ENCODE data around the gene EXD2. TPM values are rescaled to one million over a fixed set of nuclear protein-coding genes. Genes with fewer than 3 reads are reported as not detected.

The EXD2 gene
- total and polyA plus RNA-seq, 11 donors, result 7.2 to 20.9 (median 16.1) TPM

GRCh38 chr14:69244946-69245345, 53.6 kb downstream of the EXD2 start:
- Histone ChIP-seq H3K9me3 (no peaks in the 10 kb centered on the region), H3K36me3 (peaks cover 0 to 26% (median 16%) of the 10 kb centered on the region in 9 donors), H3K4me1 (peaks cover 0 to 39% (median 12%) of the 10 kb centered on the region in 12 donors), H3K4me3 (no peak overlapping the region), H3K27ac (no peak overlapping the region), H3K27me3 (no peaks in the 10 kb centered on the region)
- TF ChIP-seq CTCF (IDR thresholded peaks at IDR 0.05), result no peak
- TF ChIP-seq POLR2A (IDR thresholded peaks at IDR 0.05), result no peak
- intact Hi-C loops (cut with DNase I), result loop anchor here in 9 of 10 donors (5.0 to 10.0 kb wide), 8 partner anchors 93 to 380 kb away; partner anchors contain the start of genes CCDC177 (in 2 of the 9) and DCAF5 (in 1 of the 9)
- DNase-seq (no peak), ATAC-seq (no peak)
- WGBS, 4 donors, result 85 to 96% (median 93%) methylated on average over 3 of the region's 3 CpGs

DNA sequence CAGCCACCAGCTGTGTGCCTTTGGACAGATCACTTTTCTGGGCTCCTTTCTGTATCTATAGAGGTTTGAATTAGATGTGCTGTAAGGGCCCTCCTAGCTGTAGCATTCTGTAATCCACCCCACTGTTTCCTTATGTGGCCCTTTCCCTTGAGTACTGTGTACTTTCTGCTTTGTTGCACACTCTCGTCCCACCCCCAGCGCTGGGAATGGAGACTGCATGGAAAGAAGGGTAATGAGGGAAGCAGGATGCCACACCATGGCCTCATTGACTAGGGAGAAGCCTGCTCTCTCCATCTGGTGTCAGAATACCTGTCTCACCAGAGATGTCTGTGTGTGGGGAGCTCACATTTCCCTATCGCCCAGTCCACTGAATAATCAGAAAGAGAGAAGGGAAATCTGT, 55.0 kb downstream of the EXD2 start:
- no peak for TF ChIP-seq CTCF (IDR thresholded peaks at IDR 0.05)
- TF ChIP-seq POLR2A (IDR thresholded peaks at IDR 0.05), result no peak
- no peaks in the 10 kb centered on the region for H3K27me3 ChIP-seq
- peaks cover 0 to 12% (median 6%) of the 10 kb centered on the region in 9 donors for H3K36me3 ChIP-seq
- peaks cover 0 to 28% (median 7%) of the 10 kb centered on the region in 12 donors for H3K4me1 ChIP-seq
- H3K4me3 ChIP-seq, result no peak overlapping the region
- ATAC-seq, result no peak
- WGBS, 4 donors, result 86 to 94% (median 91%) methylated on average over 3 of the region's 3 CpGs
- intact Hi-C loops (cut with DNase I), result loop anchor here in 4 of 10 donors (5.0 to 10.0 kb wide), 3 partner anchors 116 to 382 kb away; partner anchors contain the start of gene CCDC177 (in 2 of the 4)
- H3K27ac ChIP-seq, result no peak overlapping the region
- DNase-seq, result no peak
- no peaks in the 10 kb centered on the region for H3K9me3 ChIP-seq

- Histone ChIP-seq H3K27ac (peak overlapping the region in 4 of 12 donors; percentile 25 to 61 (median 40)), H3K4me3 (no peak overlapping the region), H3K9me3 (no peaks in the 10 kb centered on the region), H3K27me3 (no peaks in the 10 kb centered on the region), H3K36me3 (no peaks in the 10 kb centered on the region), H3K4me1 (peaks cover 0 to 22% (median 4%) of the 10 kb centered on the region in 12 donors)
- DNase-seq (peak in 1 of 5 donors; percentile 63), ATAC-seq (peak in 3 of 4 donors; percentile 62 to 79 (median 77))
- TF ChIP-seq CTCF (IDR thresholded peaks at IDR 0.05) (peak in 7 of 12 donors; percentile 9 to 30 (median 23)), POLR2A (IDR thresholded peaks at IDR 0.05) (no peak)
- intact Hi-C loops (cut with DNase I), result loop anchor here in 4 of 10 donors (5.0 to 10.0 kb wide), 3 partner anchors 114 to 383 kb away; partner anchors contain the start of gene CCDC177 (in 2 of the 4)
- 51 to 78% (median 60%) methylated on average over 3 of the region's 3 CpGs for WGBS, 4 donors
Observed at GRCh38 chr14:69247676-69248440, 56.6 kb downstream of the EXD2 start.

DNA sequence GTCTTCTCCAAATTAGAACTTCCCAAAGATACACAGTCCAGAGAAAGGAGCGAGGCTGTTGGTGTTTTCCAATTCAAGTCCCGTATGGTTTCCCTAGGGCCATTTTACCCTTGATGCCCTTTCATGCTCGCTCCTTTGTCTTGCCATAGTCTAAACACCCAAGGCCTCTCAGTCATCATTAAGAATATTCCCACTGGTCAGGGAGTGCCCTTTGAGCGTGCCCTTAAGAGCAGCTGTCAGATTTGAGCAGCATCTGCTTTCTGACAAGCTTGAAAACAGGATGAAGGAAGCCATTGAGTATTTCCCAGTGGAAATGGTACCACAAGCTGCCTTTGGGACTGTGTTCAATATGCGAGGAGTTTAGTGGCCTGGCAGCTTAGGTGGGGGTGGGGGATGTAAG, 58.3 kb downstream of the EXD2 start:
- Histone ChIP-seq H3K9me3 (no peaks in the 10 kb centered on the region), H3K4me3 (no peak overlapping the region), H3K27ac (peak overlapping the region in 1 of 12 donors; percentile 8), H3K36me3 (no peaks in the 10 kb centered on the region), H3K4me1 (peaks cover 0 to 20% (median 0%) of the 10 kb centered on the region in 12 donors), H3K27me3 (no peaks in the 10 kb centered on the region)
- no peak for DNase-seq
- no peak for TF ChIP-seq CTCF (IDR thresholded peaks at IDR 0.05)
- no peak for TF ChIP-seq POLR2A (IDR thresholded peaks at IDR 0.05)
- 89 to 93% (median 91%) methylated on average over 5 of the region's 5 CpGs for WGBS, 4 donors
- intact Hi-C loops (cut with DNase I), result loop anchor here in 5 of 10 donors (5.0 to 10.0 kb wide), 3 partner anchors 113 to 385 kb away; partner anchors contain the start of gene CCDC177 (in 4 of the 5)
- ATAC-seq, result no peak
